AG10803 (cell line): Measurements from ENCODE around the gene LVRN.

Experiments used
- DNase-seq: peaks from one replicate; pipeline ENCODE4 v3.0.0; 2010; ENCODE audit warnings: low read depth
- H3K4me3 ChIP-seq: 2 replicates; pipeline ENCODE4 v1.5.1; 2011; ENCODE audit warnings: mild to moderate bottlenecking, low read length, control low read depth
- CTCF ChIP-seq: conservative IDR thresholded peaks from 2 replicates; pipeline ENCODE4 v1.5.1; 2011; ENCODE audit warnings: mild to moderate bottlenecking, low read length, control low read depth, inconsistent platforms

The LVRN gene

DNA sequence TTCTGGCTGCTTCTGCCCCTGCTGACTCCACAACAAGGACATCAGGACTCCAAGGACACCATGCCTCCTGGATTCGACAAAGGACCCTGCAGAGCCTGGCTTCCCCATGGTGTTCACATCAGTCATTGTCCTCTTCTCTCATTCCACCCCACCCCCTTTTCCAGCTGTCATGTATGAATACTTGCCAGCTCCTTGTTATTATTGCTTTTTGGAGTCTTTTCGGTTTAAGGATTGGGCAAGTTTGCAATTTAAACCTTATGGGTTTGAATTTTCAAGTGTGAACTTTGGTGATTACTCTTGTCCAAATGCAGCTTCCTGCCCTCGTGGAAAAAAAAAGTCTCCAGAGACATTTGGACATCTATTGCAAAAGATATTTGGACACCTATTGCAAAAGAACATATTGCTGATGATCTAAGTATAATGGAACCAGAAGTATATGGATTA is 14.2 kb upstream of the LVRN start:
- DNase-seq = peak; percentile 95
- H3K4me3 ChIP-seq = no peak overlapping the region
- no peak for TF ChIP-seq CTCF

- DNase-seq = peak; percentile 40
- no peak overlapping the region for H3K4me3 ChIP-seq
- TF ChIP-seq CTCF = no peak
Observed at GRCh38 chr5:115949096-115949495, 13.2 kb upstream of the LVRN start.

DNA sequence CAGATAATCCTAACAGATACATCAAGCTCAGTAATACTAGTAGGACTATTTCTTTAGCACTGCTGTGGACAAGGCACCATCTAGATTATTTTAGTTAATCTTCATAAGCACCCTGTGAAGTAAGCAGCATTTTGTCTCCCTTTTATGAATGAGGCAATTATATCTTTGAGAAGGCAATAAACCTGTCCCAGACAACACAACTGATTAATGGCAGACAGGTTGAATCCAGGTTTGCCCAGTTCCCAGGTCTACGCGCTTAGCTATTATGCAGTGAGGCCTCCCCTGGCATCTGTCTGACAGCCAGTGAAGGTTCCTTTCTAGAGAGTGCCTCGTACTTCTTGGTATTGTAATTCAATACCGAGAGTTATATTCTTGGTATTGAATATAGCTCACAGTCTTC is 9.7 kb upstream of the LVRN start:
- no peak for DNase-seq
- no peak overlapping the region for H3K4me3 ChIP-seq

GRCh38 chr5:115954144-115954543 is 8.1 kb upstream of the LVRN start:
- no peak for TF ChIP-seq CTCF
- DNase-seq = no peak
- no peak overlapping the region for H3K4me3 ChIP-seq

More for the DNA sequence above, 9.7 kb upstream of the LVRN start:
- TF ChIP-seq CTCF = no peak

GRCh38 chr5:115956957-115957356 is 5.3 kb upstream of the LVRN start:
- no peak for DNase-seq
- no peak for TF ChIP-seq CTCF
- no peak overlapping the region for H3K4me3 ChIP-seq

GRCh38 chr5:115961381-115962238 is 665 bp upstream of the LVRN start:
- peak overlapping the region; percentile 50 for H3K4me3 ChIP-seq
- no peak for TF ChIP-seq CTCF
- peak; percentile 69 for DNase-seq

GRCh38 chr5:115962565-115963402 is 509 bp downstream of the LVRN start:
- peak overlapping the region; percentile 42 for H3K4me3 ChIP-seq
- DNase-seq = no peak
- no peak for TF ChIP-seq CTCF
